ENCODE results near the gene HOXC6. TPM values are rescaled to one million over a fixed set of nuclear protein-coding genes. Genes with fewer than 3 reads are reported as not detected.

Gene HOXC6
- total RNA-seq, 1 donor from 2014 or later: not detected

DNA sequence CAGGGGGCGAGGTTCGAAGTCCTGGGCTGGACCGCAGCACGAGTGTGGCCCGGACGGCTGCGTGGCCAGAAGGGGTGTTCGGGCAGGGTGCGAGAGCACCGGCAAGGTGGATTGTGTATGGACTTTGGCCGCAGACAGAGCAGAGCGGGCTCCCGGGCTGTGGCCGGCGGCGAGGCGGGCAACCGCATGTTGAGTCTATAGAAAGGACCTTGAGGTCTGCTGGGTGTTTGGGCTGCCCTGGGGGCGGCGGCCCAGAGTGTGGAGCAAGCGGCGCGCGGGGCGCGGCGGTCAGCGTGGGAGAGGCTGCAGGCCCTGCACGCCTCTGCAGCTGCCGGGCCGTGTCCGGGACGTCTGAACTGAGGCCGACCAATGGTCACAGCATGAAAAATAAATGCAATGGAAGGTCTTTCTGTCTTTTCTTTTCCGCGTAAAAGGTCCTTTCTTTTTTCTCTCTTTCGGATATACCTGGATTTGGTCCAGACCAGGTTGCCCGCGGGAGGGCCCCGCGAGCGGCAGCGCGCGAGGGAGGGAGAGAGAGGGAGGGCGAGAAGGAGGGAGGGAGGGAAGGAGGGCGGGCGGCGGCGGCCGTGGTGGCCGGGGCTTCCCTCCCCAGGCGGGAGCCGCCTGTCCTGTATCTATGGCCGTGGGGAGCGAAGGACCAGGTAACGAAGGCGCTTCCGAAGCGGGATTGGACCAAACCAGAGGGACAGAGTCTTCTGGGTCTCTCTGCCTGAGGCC is 33.8 kb upstream of the HOXC6 start:
- Mint-ChIP-seq H3K27me3 (ENCODE audit: low read depth) (peaks cover 93% of the 10 kb centered on the region), H3K9me3 (no peaks in the 10 kb centered on the region), H3K27ac (peak overlapping the region; percentile 52), H3K4me3 (ENCODE audit: low read depth) (no peak overlapping the region), H3K4me1 (ENCODE audit: low read depth) (peaks cover 23% of the 10 kb centered on the region), H3K36me3 (ENCODE audit: low read depth) (no peaks in the 10 kb centered on the region)
- no peak for DNase-seq (ENCODE audit: low spot score)
- intact Hi-C loops (cut with micrococcal nuclease): loop anchor here (5.0 to 10.0 kb wide), 3 partner anchors 58 to 300 kb away; partner anchors contain the start of genes HOXC13 and HOXC4

DNA sequence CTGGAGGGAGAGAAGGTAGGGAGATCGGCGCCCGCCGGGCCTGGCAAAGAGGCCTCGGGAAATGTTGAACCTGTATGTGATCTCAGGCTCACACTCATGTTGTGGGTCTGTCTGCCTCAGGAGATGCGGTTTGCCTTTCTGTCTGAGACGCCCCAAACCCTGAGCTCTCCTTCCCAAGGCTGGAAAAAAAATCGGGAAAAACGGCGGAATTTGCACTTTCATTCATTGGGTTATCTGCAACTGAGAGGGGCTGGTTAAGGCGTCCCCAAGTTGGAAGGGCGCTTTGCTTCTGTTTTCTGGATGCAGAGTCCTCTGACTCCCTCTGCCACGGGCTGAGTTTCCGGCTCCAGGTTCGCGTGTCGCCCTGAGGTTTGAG is 33.2 kb upstream of the HOXC6 start:
- no peaks in the 10 kb centered on the region for H3K9me3 Mint-ChIP-seq
- H3K27me3 Mint-ChIP-seq (ENCODE audit: low read depth): peaks cover 92% of the 10 kb centered on the region
- H3K36me3 Mint-ChIP-seq (ENCODE audit: low read depth): no peaks in the 10 kb centered on the region
- DNase-seq (ENCODE audit: low spot score): no peak
- H3K4me1 Mint-ChIP-seq (ENCODE audit: low read depth): peaks cover 20% of the 10 kb centered on the region
- no peak overlapping the region for H3K27ac Mint-ChIP-seq
- H3K4me3 Mint-ChIP-seq (ENCODE audit: low read depth): no peak overlapping the region
- intact Hi-C loops (cut with micrococcal nuclease): loop anchor here (5.0 to 10.0 kb wide), 3 partner anchors 57 to 300 kb away; partner anchors contain the start of genes HOXC13 and HOXC4

DNA sequence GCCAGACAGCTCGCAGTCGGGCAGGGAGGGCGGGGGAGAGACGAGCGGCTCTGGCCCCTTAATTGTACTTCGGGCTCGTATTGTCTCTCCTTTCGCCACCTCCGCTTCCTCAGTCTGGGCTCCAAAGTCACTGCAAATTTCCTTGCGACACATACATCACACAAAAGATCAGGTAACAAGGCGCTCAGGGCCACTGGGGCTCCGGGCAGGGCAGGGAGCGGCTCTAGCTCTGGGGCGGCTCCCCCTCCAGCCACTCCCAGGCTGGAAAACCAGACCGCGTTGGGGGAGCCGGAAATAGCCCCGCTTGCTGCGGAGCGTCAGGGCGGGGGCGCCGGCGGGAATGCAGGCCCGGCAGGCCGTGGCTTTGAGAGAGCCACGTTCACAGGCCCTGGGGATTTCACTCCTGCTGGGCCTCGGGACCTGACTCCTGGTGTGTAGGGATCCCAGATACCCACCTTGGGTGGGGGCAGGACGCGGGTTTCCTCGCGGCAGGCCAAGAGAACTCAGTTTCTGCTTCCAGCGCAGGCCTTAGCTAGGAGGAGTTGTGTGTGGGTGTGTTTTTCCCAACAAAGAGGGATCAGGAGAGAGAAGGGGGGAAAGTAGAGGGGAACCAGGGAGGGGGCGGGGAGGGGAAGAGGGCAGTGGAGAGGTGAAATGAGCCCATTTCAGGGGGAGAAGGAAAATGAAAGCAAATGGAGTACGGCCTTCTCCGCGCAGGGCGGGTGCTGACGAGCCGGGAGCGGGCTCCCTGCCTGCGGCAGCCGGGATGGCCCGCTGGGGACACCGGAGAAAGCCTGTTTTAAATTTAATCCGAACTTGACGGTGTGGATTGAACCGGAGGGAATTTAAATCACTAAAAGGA is 32.6 kb upstream of the HOXC6 start:
- H3K9me3 Mint-ChIP-seq: no peaks in the 10 kb centered on the region
- H3K27ac Mint-ChIP-seq: no peak overlapping the region
- no peak for DNase-seq (ENCODE audit: low spot score)
- no peaks in the 10 kb centered on the region for H3K36me3 Mint-ChIP-seq (ENCODE audit: low read depth)
- H3K4me1 Mint-ChIP-seq (ENCODE audit: low read depth): peaks cover 18% of the 10 kb centered on the region
- intact Hi-C loops (cut with micrococcal nuclease): loop anchor here (2.0 to 10.0 kb wide), 4 partner anchors 43 to 301 kb away; partner anchors contain the start of genes HOXC13 and HOXC4
- H3K4me3 Mint-ChIP-seq (ENCODE audit: low read depth): peak overlapping the region; percentile 59
- peaks cover 90% of the 10 kb centered on the region for H3K27me3 Mint-ChIP-seq (ENCODE audit: low read depth)

DNA sequence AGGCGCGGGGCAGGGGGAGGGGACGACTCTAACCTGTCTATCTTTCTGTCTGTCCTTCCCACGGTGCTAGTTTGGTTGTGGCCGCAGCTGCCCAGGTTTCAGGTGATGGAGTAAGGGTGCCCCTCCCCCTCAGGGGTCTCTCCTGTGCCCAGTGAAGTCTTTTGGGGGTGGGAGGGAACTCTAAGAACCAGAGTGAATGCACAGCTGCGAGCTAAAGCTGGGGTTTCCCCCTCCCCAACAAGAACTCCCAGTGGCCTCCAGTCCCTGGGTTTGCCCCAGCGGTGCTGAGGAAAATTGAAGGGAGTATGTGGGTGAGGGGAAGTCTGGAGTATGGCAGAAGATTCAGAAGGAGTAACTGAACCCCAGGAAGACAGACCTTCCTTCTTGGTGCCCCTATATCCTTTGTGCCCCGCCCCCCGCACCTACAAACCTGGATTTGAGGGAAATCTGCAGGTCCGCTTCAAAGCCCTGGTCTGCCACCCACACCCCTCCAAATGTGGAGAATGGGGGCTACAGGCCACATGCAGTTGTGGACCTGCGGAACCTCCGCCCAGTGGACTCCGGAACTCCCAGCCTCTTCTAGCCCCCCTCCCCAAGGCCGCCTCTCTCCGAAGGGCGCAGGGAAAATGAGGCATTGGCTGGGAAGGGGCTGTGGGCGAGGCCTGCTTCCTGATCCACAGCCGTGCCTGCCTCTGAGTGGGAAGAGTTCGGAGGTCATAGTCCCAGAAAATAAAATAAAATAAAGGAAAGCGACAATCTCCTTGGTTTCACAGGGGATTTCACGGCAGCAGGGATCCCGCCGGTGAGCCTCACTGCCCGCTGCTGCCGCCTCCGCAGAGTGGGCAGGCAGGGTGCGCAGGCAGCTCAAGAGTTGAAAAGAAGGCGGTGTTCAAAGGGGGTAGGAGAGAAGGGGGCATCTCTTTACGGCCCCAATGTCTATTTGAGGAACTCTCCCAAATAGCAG is 31.7 kb upstream of the HOXC6 start:
- H3K36me3 Mint-ChIP-seq (ENCODE audit: low read depth): no peaks in the 10 kb centered on the region
- H3K27ac Mint-ChIP-seq: no peak overlapping the region
- intact Hi-C loops (cut with micrococcal nuclease): loop anchor here (2.0 to 10.0 kb wide), 4 partner anchors 44 to 302 kb away; partner anchors contain the start of genes HOXC13 and HOXC4
- H3K4me1 Mint-ChIP-seq (ENCODE audit: low read depth): peaks cover 18% of the 10 kb centered on the region
- peaks cover 90% of the 10 kb centered on the region for H3K27me3 Mint-ChIP-seq (ENCODE audit: low read depth)
- DNase-seq (ENCODE audit: low spot score): no peak
- H3K4me3 Mint-ChIP-seq (ENCODE audit: low read depth): peak overlapping the region; percentile 59
- no peaks in the 10 kb centered on the region for H3K9me3 Mint-ChIP-seq

DNA sequence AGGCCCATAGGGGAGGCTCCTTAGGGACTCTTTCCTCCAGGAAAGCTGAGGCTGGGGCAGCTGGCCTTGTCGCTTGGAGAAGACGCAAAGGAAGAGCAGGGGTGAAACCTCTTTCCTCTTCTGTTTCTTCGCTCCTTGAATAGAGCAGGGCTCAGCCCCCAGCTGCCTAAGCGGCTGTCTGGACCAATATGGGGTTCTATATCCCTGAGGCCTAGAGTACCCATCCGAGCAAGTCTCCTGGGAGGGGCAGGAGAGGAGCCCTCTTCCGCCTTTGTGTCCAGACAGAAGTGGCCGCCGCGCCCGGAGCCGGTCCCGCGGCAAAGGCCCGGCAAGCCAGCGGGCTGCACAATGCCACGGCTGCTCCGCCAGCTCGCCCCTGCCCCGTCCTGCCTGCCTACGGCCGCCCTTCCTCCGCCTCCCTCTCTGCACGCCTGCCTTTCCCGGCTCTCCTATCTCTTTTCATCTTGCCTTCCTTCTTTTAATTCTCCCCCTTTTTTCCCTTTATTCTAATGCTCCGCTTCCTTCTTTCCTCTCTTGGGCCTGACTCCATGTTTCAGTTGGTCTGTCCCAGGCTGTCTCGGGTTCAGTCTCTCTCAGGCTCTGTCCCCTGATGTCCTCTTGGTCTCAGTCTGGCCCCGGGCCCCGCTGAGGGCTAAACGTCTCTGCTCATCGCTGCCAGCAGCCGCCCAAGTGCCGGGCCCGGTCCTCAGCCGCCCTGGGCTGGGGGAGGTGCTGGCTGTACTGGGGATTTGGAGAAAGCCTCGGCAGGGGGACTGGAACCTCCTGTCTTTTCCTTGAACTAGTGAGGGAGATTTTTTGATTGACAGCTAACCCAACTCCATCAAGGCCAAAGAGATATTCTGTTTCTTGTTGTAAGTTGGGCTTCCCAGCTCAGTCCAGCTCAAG is 30.8 kb upstream of the HOXC6 start:
- H3K27me3 Mint-ChIP-seq (ENCODE audit: low read depth): peaks cover 90% of the 10 kb centered on the region
- H3K4me3 Mint-ChIP-seq (ENCODE audit: low read depth): no peak overlapping the region
- intact Hi-C loops (cut with micrococcal nuclease): loop anchor here (2.0 to 10.0 kb wide), 5 partner anchors 13 to 303 kb away; partner anchors contain the start of genes HOXC10, HOXC13 and HOXC4

DNA sequence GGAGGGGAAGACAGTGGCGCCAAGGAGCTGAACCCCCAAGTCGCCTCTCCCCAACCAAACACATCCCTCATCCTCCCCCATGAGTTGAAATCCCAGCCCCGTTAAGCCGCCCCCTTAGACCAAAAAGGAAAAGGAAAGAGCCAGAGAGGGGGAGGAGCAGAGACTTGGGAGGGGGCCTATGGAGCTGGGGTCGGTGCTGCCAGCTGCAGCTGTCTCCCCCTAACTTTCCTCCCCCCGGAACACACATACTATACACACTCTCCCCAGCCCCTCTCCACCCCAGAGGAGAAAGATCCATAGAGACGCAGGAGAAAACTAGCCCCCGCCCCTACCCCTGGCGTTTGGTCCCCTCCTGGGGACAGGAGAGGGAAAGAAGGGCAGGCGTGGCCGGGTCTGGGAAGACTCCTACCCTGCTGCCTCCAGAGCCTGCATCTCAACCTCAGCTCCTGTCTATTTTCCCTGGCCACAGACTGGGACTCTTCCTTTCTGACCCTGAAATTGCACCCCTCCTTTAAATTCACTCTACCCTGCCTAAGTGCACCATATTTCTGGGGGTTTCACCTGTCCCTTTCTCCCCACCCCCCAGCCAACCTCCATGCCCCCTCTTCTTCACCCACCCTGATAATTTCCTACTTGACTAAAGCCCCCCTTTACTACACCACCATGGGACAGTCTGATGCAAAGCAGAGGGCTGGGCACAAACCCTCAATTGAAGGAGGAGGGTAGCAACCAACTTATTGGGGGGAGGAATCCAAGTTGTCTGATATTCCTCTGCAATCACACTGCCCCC is 29.9 kb upstream of the HOXC6 start:
- no peaks in the 10 kb centered on the region for H3K9me3 Mint-ChIP-seq

More for the DNA sequence above, 30.8 kb upstream of the HOXC6 start:
- Mint-ChIP-seq H3K4me1 (ENCODE audit: low read depth) (peaks cover 19% of the 10 kb centered on the region), H3K27ac (no peak overlapping the region), H3K36me3 (ENCODE audit: low read depth) (no peaks in the 10 kb centered on the region), H3K9me3 (no peaks in the 10 kb centered on the region)
- no peak for DNase-seq (ENCODE audit: low spot score)

DNA sequence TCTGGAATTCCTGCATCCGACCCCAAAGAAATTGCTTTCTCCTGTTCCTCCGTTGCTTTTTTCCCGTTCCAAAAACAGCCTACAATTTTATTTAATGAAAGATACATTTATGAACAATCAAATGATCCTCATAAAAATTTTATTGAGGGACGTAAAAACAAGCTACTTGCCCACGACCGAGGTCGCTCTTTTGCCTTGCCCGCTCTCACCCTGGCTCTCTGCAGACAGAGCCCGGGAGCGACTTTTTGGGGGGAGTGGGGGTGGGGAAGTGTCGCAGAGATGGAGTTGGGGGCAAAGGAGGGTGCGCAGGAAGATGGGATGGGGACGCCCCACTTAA is 29.4 kb upstream of the HOXC6 start:
- Mint-ChIP-seq H3K9me3 (no peaks in the 10 kb centered on the region), H3K4me1 (ENCODE audit: low read depth) (peaks cover 21% of the 10 kb centered on the region), H3K4me3 (ENCODE audit: low read depth) (no peak overlapping the region), H3K27me3 (ENCODE audit: low read depth) (peaks cover 90% of the 10 kb centered on the region), H3K36me3 (ENCODE audit: low read depth) (no peaks in the 10 kb centered on the region), H3K27ac (no peak overlapping the region)
- no peak for DNase-seq (ENCODE audit: low spot score)
- intact Hi-C loops (cut with micrococcal nuclease): loop anchor here (2.0 to 10.0 kb wide), 4 partner anchors 14 to 304 kb away; partner anchors contain the start of genes HOXC10, HOXC13 and HOXC4

More for the DNA sequence above, 29.9 kb upstream of the HOXC6 start:
- Mint-ChIP-seq H3K27ac (no peak overlapping the region), H3K27me3 (ENCODE audit: low read depth) (peaks cover 90% of the 10 kb centered on the region), H3K4me1 (ENCODE audit: low read depth) (peaks cover 21% of the 10 kb centered on the region), H3K36me3 (ENCODE audit: low read depth) (no peaks in the 10 kb centered on the region), H3K4me3 (ENCODE audit: low read depth) (no peak overlapping the region)
- no peak for DNase-seq (ENCODE audit: low spot score)
- intact Hi-C loops (cut with micrococcal nuclease): loop anchor here (2.0 to 10.0 kb wide), 4 partner anchors 14 to 304 kb away; partner anchors contain the start of genes HOXC10, HOXC13 and HOXC4

DNA sequence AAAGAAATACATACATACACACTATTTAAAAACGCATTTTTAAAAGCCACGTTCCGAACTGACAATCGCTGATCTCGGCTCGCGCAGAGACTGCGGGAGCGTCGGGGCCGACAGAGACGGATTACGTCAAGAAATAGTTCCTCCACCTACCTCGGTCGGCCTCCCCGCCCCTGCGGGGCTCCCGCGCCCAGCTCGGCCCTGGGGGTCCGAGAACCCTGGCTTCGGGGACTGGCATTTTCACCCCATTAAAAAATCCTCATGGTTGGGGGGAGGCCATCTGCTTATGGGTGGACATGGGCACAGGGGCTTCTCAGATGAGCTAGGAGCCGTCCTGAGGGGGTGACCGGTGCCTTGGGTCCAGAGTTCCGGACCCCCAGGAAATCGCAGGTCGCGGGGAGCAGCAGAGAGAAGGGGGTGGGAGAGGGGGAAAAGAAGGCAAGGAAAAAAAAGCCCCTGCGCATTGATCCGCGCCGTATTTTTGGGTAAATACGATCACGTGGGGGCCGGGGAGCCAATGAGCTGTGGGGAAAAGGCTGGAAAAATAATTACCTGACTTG is 28.6 kb upstream of the HOXC6 start:
- Mint-ChIP-seq H3K4me1 (ENCODE audit: low read depth) (peaks cover 19% of the 10 kb centered on the region), H3K9me3 (no peaks in the 10 kb centered on the region), H3K27me3 (ENCODE audit: low read depth) (peaks cover 92% of the 10 kb centered on the region), H3K27ac (no peak overlapping the region), H3K4me3 (ENCODE audit: low read depth) (peak overlapping the region; percentile 33), H3K36me3 (ENCODE audit: low read depth) (no peaks in the 10 kb centered on the region)
- no peak for DNase-seq (ENCODE audit: low spot score)
- intact Hi-C loops (cut with micrococcal nuclease): loop anchor here (2.0 to 10.0 kb wide), 6 partner anchors 15 to 305 kb away; partner anchors contain the start of genes HOXC10, HOXC13 and HOXC4

DNA sequence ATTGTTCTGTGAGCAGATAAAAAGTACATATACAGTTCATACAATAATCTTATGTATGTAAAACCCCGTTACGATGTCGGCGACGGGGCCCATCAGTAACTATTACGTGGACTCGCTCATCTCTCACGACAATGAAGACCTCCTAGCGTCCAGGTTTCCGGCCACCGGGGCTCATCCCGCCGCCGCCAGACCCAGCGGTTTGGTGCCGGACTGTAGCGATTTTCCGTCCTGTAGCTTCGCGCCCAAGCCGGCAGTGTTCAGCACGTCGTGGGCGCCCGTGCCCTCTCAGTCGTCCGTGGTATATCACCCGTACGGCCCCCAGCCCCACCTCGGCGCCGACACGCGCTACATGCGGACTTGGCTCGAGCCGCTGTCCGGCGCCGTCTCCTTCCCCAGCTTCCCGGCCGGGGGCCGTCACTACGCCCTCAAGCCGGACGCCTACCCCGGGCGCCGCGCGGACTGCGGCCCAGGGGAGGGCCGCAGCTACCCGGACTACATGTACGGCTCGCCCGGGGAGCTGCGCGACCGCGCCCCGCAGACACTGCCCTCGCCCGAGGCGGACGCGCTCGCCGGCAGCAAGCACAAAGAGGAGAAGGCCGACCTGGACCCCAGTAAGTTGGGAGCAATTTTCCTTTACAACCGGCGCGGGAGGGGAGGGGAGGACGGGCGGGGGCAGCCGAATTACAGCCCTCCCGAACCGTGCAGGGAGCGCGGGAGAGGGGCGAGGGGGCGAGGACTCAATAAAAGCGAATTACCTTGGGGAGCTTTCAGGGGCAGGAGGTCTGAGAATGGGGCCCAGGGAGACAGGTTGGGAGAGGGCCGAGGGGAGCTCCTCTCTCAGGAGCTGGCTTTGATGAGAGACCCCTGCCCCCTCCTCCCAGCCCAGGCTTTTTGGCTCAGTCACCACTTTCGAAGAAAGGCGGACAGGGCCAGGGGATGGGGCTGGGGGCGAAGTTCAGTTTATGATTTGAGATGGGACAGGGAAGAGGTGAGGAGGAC is 27.8 kb upstream of the HOXC6 start, which contains the start of gene HOXC9:
Gene HOXC9 (plus strand): TSS at position 46 of the 999 bp plus-strand sequence. CDS start 28 bp downstream, at position 74.
- Mint-ChIP-seq H3K4me1 (ENCODE audit: low read depth) (peaks cover 16% of the 10 kb centered on the region), H3K27ac (no peak within 1 kb of the TSS), H3K4me3 (ENCODE audit: low read depth) (peak within 1 kb of the TSS; percentile 33), H3K36me3 (ENCODE audit: low read depth) (no peaks in the 10 kb centered on the region), H3K9me3 (no peaks in the 10 kb centered on the region), H3K27me3 (ENCODE audit: low read depth) (peaks cover 92% of the 10 kb centered on the region)
- no peak for DNase-seq (ENCODE audit: low spot score)
- intact Hi-C loops (cut with micrococcal nuclease): loop anchor here (2.0 to 5.0 kb wide), 2 partner anchors 14 to 33 kb away; no protein-coding TSS in a partner anchor
